B cell (primary cell): ENCODE measurements around the gene KCNK13. TPM values are rescaled to one million over a fixed set of nuclear protein-coding genes. Genes with fewer than 3 reads are reported as not detected.

ENCODE experiments used
- ATAC-seq: fragments of 200-7000 bp; cut with Tn5 transposase; one replicate; pipeline ENCODE4 v1.10.0; 2021; ENCODE audit warnings: low read depth, mild to moderate bottlenecking, moderate number of reproducible peaks, moderate library complexity
- CTCF ChIA-PET: fragments of 350-600 bp; sonication (Branson Sonifier 250); formaldehyde crosslinking; loops from one replicate; lab custom pipeline; 2021; ENCODE audit warnings: antibody characterized with exemption, inconsistent platforms; lab: Charles Lee
- POLR2A ChIA-PET: fragments of 350-600 bp; sonication (Branson Sonifier 250); formaldehyde crosslinking; loops from one replicate; lab custom pipeline; 2021; ENCODE audit warnings: antibody characterized with exemption; lab: Charles Lee
- DNase-seq: peaks from one replicate; pipeline ENCODE4 v3.0.0; 2013
- H2AFZ ChIP-seq: 2 replicates; pipeline ENCODE4 v1.6.1; 2012; ENCODE audit warnings: mild to moderate bottlenecking, low read depth, low read length; ENCODE audit not compliant: insufficient read depth, poor library complexity, severe bottlenecking
- H3K27ac ChIP-seq, 2 donors: 1 replicate in 1 of 2; 2 replicates in 1 of 2; pipeline ENCODE4 v1.5.1; 2012 to 2013; ENCODE audit warnings: low read length in 2 of 2, mild to moderate bottlenecking in 2 of 2, moderate library complexity in 1 of 2
- H3K27me3 ChIP-seq, 4 experiments: fragments of 200-600 bp in 1 of 4; sonication (generic) in 1 of 4; replicated peaks in 1 of 4; 1 replicate in 2 of 4; 2 replicates in 2 of 4; pipeline versions ENCODE4 v1.6.1 to v1.7.0; 2013 to 2016; ENCODE audit warnings: low read length in 3 of 4, mild to moderate bottlenecking in 2 of 4, mixed read lengths in 1 of 4, moderate library complexity in 1 of 4; ENCODE audit not compliant: insufficient read depth in 4 of 4, control insufficient read depth in 3 of 4; ENCODE audit errors: control extremely low read depth in 1 of 4
- H3K36me3 ChIP-seq, 2 experiments: replicated peaks in 1 of 2; 1 replicate in 1 of 2; 2 replicates in 1 of 2; pipeline versions ENCODE4 v1.6.1 to v1.7.1; 2013; ENCODE audit warnings: low read length in 1 of 2; ENCODE audit not compliant: insufficient read depth in 2 of 2, control insufficient read depth in 1 of 2; ENCODE audit errors: control extremely low read depth in 1 of 2, extremely low read depth in 1 of 2
- H3K4me1 ChIP-seq, 2 donors: fragments of 200-600 bp in 1 of 2; sonication (generic) in 1 of 2; 1 replicate in 1 of 2; 2 replicates in 1 of 2; pipeline versions ENCODE4 v1.5.1 to v1.6.1; 2013 to 2017; ENCODE audit warnings: low read length in 2 of 2; ENCODE audit not compliant: control insufficient read depth in 2 of 2, insufficient read depth in 2 of 2
- H3K4me2 ChIP-seq: replicated peaks from 2 replicates; pipeline ENCODE3; 2012; ENCODE audit warnings: mild to moderate bottlenecking, low read depth, low read length; ENCODE audit not compliant: poor library complexity, severe bottlenecking
- H3K4me3 ChIP-seq, 5 experiments: fragments of 200-600 bp in 1 of 5; sonication (generic) in 1 of 5; 1 replicate in 3 of 5; 2 replicates in 2 of 5; pipeline versions ENCODE4 v1.5.1 to v1.7.0; 2011 to 2016; ENCODE audit warnings: low read length in 4 of 5, mild to moderate bottlenecking in 4 of 5, low read depth in 2 of 5, control low read depth in 1 of 5, moderate library complexity in 1 of 5; ENCODE audit not compliant: insufficient read depth in 1 of 5; ENCODE audit errors: control extremely low read depth in 1 of 5, extremely low read depth in 1 of 5
- H3K79me2 ChIP-seq: fragments of 200-600 bp; sonication (generic); one replicate; pipeline ENCODE4 v1.6.0; 2016; ENCODE audit warnings: low read length; ENCODE audit not compliant: control insufficient read depth, insufficient read depth
- H3K9ac ChIP-seq: fragments of 200-600 bp; sonication (generic); 2 replicates; pipeline ENCODE4 v1.6.1; 2017; ENCODE audit warnings: mild to moderate bottlenecking, low read length, moderate library complexity
- H3K9me3 ChIP-seq, 3 donors: one replicate each; pipeline versions ENCODE4 v1.6.1 to v1.7.1; 2013; ENCODE audit warnings: low read length in 2 of 3; ENCODE audit not compliant: control insufficient read depth in 2 of 3, insufficient read depth in 1 of 3; ENCODE audit errors: control extremely low read depth in 1 of 3
- H4K20me1 ChIP-seq: 2 replicates; pipeline ENCODE4 v1.6.0; 2012; ENCODE audit warnings: mild to moderate bottlenecking, low read length; ENCODE audit not compliant: insufficient read depth, control insufficient read depth, poor library complexity, severe bottlenecking
- H3K27ac Mint-ChIP-seq: one replicate; pipeline ENCODE4 v1.8.0; 2021; ENCODE audit warnings: mixed read lengths
- H3K27me3 Mint-ChIP-seq: one replicate; pipeline ENCODE4 v1.8.0; 2021; ENCODE audit warnings: mixed read lengths
- H3K4me1 Mint-ChIP-seq: one replicate; pipeline ENCODE4 v1.8.0; 2021; ENCODE audit warnings: mixed read lengths
- H3K4me3 Mint-ChIP-seq: one replicate; pipeline ENCODE4 v1.8.0; 2021; ENCODE audit warnings: mixed read lengths
- H3K9me3 Mint-ChIP-seq: one replicate; pipeline ENCODE4 v1.8.0; 2022; ENCODE audit warnings: mixed read lengths; ENCODE audit not compliant: insufficient read depth
- EZH2 ChIP-seq: IDR thresholded peaks from 2 replicates; pipeline ENCODE4 v1.6.1; 2012; ENCODE audit warnings: borderline replicate concordance, low read depth, mild to moderate bottlenecking, moderate library complexity, low read length; ENCODE audit not compliant: insufficient read depth, poor library complexity, severe bottlenecking
- WGBS: methylation state at CpG from one replicate; pipeline ENCODE4 v1.1.5; 2013; ENCODE audit warnings: missing lambda C conversion rate; ENCODE audit not compliant: insufficient coverage; 5-methylcytosine and 5-hydroxymethylcytosine counted together
- intact Hi-C: fragments of 100-400 bp; cut with micrococcal nuclease; formaldehyde crosslinking; loops from one replicate; pipeline ENCODE4 v1.10.0; 2022
- polyA plus RNA-seq: library from polyadenylated mRNA; depleted of rRNA; stranded (reverse); fragments of >200 nt; gene quantifications from 2 replicates; pipeline ENCODE4 v1.2.3, GENCODE V29; 2012
- total RNA-seq, 2 donors: library from RNA; stranded (reverse); fragments of 120-200 nt in 1 of 2; gene quantifications; 1 replicate in 1 of 2; 2 replicates in 1 of 2; pipeline versions ENCODE4 v1.2.3 to v1.2.4, GENCODE V29; 2013 to 2022
- TF ChIP-seq, protein P1 (sequence below): fragments of 200-600 bp; IDR thresholded peaks from one replicate; pipeline ENCODE4 v1.8.0; 2022; ENCODE audit warnings: antibody characterized with exemption, mild to moderate bottlenecking

Gene KCNK13
- total and polyA plus RNA-seq, 2 donors (not counting 1 experiment from before 2014, with no cell fraction given): 0.03 TPM; not detected in 1

DNA sequence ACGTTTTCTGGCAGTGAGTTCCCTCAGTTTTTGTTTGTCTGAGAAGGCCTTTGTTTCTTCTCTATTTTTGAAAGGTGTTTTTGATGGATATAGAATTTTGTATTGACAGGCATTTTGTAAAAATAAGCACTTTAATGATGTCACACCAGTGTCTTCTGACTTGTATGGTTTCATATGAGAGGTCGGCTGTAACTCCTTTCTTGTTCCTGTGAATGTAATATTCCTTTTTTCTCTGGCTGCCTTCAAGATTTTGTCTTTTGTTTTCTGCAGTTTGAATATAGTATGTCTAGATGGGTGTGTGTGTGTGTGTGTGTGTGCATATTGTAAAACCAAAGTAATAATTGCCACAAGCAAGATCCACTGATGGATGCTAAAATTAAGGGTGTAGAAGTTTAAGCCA, 126.8 kb downstream of the KCNK13 start:
- no peak overlapping the region for H3K4me3 ChIP-seq
- no peak for DNase-seq
- H3K9ac ChIP-seq: no peak overlapping the region
- no peaks in the 10 kb centered on the region for H3K36me3 ChIP-seq
- ChIA-PET POLR2A (no interaction called here), CTCF (no interaction called here)
- H3K4me2 ChIP-seq: no peak overlapping the region
- Mint-ChIP-seq H3K27ac (no peak overlapping the region), H3K4me3 (no peak overlapping the region), H3K4me1 (no peaks in the 10 kb centered on the region), H3K9me3 (peaks cover 6% of the 10 kb centered on the region), H3K27me3 (peaks cover 18% of the 10 kb centered on the region)
- no peak overlapping the region for H2AFZ ChIP-seq
- H3K27me3 ChIP-seq: no peaks in the 10 kb centered on the region
- peaks cover 0 to 3% (median 0%) of the 10 kb centered on the region in 3 donors for H3K9me3 ChIP-seq
- TF ChIP-seq, protein P1, sequence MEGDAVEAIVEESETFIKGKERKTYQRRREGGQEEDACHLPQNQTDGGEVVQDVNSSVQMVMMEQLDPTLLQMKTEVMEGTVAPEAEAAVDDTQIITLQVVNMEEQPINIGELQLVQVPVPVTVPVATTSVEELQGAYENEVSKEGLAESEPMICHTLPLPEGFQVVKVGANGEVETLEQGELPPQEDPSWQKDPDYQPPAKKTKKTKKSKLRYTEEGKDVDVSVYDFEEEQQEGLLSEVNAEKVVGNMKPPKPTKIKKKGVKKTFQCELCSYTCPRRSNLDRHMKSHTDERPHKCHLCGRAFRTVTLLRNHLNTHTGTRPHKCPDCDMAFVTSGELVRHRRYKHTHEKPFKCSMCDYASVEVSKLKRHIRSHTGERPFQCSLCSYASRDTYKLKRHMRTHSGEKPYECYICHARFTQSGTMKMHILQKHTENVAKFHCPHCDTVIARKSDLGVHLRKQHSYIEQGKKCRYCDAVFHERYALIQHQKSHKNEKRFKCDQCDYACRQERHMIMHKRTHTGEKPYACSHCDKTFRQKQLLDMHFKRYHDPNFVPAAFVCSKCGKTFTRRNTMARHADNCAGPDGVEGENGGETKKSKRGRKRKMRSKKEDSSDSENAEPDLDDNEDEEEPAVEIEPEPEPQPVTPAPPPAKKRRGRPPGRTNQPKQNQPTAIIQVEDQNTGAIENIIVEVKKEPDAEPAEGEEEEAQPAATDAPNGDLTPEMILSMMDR: no peak
- no peak for TF ChIP-seq EZH2
- intact Hi-C loops: no loop called here
- no peaks in the 10 kb centered on the region for H3K4me1 ChIP-seq
- no peaks in the 10 kb centered on the region for H3K79me2 ChIP-seq
- no peak overlapping the region for H3K27ac ChIP-seq
- H4K20me1 ChIP-seq: no peaks in the 10 kb centered on the region
- WGBS: 100% methylated on average over 1 of the region's 2 CpGs
- no peak for ATAC-seq

DNA sequence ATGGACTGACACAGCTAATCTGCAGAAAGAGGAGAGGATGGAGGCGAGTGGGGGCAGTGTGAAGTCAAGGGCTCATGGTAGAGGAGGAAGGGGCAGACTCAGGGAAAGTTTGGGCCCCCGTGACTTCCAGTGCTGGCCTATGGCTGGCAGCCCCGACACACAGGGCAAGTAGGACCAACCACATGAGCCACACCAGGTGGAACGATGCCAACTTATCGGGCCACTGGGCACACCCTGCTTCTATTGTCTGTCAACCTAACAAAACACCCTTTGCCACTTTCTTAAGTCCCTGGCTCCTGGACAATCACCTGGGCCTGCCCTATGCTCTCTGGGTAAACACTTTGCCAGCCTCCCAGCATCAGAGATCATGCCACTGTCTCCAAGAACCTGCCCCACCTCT, 129.4 kb downstream of the KCNK13 start:
- no peaks in the 10 kb centered on the region for H3K4me1 Mint-ChIP-seq
- H2AFZ ChIP-seq: no peak overlapping the region
- H3K27me3 ChIP-seq: peaks cover 0 to 2% (median 0%) of the 10 kb centered on the region in 4 experiments
- 76% methylated on average over 5 of the region's 5 CpGs for WGBS
- ChIA-PET POLR2A (no interaction called here), CTCF (no interaction called here)
- H3K4me2 ChIP-seq: no peak overlapping the region
- TF ChIP-seq, protein P1: no peak
- TF ChIP-seq EZH2: no peak
- no peak overlapping the region for H3K4me3 ChIP-seq
- H3K9me3 Mint-ChIP-seq: peaks cover 3% of the 10 kb centered on the region
- peaks cover 19% of the 10 kb centered on the region for H3K27me3 Mint-ChIP-seq
- no peak overlapping the region for H3K27ac ChIP-seq
- no peak overlapping the region for H3K9ac ChIP-seq
- H3K4me3 Mint-ChIP-seq: no peak overlapping the region
- no peaks in the 10 kb centered on the region for H4K20me1 ChIP-seq
- intact Hi-C loops: no loop called here
- H3K9me3 ChIP-seq: no peaks in the 10 kb centered on the region
- no peaks in the 10 kb centered on the region for H3K36me3 ChIP-seq
- H3K4me1 ChIP-seq: no peaks in the 10 kb centered on the region
- H3K79me2 ChIP-seq: no peaks in the 10 kb centered on the region
- ATAC-seq: no peak
- no peak overlapping the region for H3K27ac Mint-ChIP-seq
- DNase-seq: no peak
